ENCODE data around the gene SMYD3.
A peak's percentile ranks its signal among the peaks of the same experiment; 100 is the strongest.

SMYD3 gene

DNA sequence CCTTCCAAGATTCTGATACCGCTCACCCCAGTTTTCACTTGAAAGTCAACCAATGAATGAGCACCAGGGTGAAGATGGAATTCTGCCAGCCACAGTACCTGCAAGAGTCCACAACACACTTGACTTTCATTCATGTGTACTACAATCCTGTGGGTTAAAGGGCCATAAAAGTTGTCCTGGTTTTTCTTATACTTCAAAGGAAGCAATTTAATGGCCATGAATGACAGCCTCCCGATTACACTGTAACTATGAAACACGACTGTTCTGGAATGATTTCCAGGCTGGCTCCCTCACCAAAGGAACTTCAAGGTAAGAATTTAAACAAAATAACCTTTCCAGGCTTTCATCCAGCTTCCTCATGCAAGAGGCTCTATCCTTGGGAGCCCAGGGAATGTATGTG is 502.8 kb downstream of the SMYD3 start:
- H3K27ac ChIP-seq: no peak overlapping the region
- no peak for DNase-seq
- no peaks in the 10 kb centered on the region for H3K36me3 ChIP-seq (replicated peaks)
- H3K27me3 ChIP-seq (replicated peaks): no peaks in the 10 kb centered on the region
- in situ Hi-C loops (cut with HindIII; ENCODE audit: low pct_ligation_motif_present, low sequenced_read_pairs): no loop called here
- TF ChIP-seq CTCF (IDR thresholded peaks at IDR 0.05; ENCODE audit: low read depth, low read length, missing control alignments): no peak
- H3K4me3 ChIP-seq (ENCODE audit: low read depth, low read length): no peak overlapping the region

DNA sequence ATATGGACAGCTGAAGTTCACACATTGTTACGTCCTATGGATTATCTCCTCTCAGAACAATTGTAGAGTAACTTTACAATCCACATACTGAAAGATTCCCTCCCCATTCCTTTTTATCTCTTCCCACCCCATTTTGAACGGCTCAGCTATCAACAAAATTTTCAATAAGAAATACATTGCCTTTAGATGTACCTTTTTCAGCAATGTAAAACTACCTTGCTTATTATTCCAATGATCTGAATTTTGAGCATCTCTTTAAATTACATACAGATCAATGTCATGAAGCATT is 503.7 kb downstream of the SMYD3 start:
- no peak for TF ChIP-seq CTCF (IDR thresholded peaks at IDR 0.05; ENCODE audit: low read depth, low read length, missing control alignments)
- in situ Hi-C loops (cut with HindIII; ENCODE audit: low pct_ligation_motif_present, low sequenced_read_pairs): no loop called here
- DNase-seq: no peak

DNA sequence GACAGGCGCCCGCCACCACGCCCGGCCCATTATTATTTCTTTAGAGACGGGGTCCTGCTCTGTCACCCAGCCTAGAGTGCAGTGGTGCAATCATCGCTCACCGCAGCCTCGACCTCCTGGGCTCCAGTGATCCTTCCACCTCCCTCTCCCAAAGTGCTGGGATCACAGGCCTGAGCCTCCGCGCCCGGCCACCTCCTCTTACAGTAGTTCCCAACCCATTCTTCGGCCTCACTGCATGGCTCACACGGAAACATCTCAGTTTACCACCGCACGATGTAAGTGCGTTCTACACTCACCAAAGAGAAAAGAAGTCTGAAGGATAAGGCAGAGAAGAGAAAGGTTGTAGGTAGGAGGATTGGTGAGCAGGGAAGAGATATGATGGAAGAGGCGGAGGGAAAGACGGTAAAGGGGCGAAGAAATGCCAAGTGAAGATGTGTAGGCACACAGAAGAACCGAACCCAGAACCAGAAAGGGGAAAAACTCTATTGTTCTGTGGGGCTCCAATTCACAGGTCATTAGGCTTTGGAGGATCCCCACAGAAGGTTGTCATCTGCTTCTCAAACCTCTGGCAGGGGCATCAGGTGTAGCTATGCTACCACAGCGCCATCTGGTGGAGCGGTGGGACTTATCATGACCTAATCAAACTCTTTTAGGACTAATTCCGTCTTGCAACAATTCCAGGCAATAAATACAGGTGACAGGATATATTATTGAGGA is 504.2 kb downstream of the SMYD3 start:
- Histone ChIP-seq H3K27me3 (replicated peaks) (no peaks in the 10 kb centered on the region), H3K27ac (no peak overlapping the region), H3K36me3 (replicated peaks) (no peaks in the 10 kb centered on the region), H3K4me3 (ENCODE audit: low read depth, low read length) (no peak overlapping the region)
- DNase-seq: peak; percentile 86
- peak; percentile 89 for TF ChIP-seq CTCF (IDR thresholded peaks at IDR 0.05; ENCODE audit: low read depth, low read length, missing control alignments)
- in situ Hi-C loops (cut with HindIII; ENCODE audit: low pct_ligation_motif_present, low sequenced_read_pairs): no loop called here

More for the DNA sequence above, 503.7 kb downstream of the SMYD3 start:
- Histone ChIP-seq H3K27ac (no peak overlapping the region), H3K36me3 (replicated peaks) (no peaks in the 10 kb centered on the region), H3K4me3 (ENCODE audit: low read depth, low read length) (no peak overlapping the region), H3K27me3 (replicated peaks) (no peaks in the 10 kb centered on the region)

- H3K27ac ChIP-seq: peak overlapping the region; percentile 44
- H3K27me3 ChIP-seq (replicated peaks): no peaks in the 10 kb centered on the region
- DNase-seq: peak; percentile 43
- no peak overlapping the region for H3K4me3 ChIP-seq (ENCODE audit: low read depth, low read length)
- H3K36me3 ChIP-seq (replicated peaks): no peaks in the 10 kb centered on the region
- in situ Hi-C loops (cut with HindIII; ENCODE audit: low pct_ligation_motif_present, low sequenced_read_pairs): no loop called here
- TF ChIP-seq CTCF (IDR thresholded peaks at IDR 0.05; ENCODE audit: low read depth, low read length, missing control alignments): no peak
Measured at GRCh38 chr1:246001837-246002230, 505.2 kb downstream of the SMYD3 start.

DNA sequence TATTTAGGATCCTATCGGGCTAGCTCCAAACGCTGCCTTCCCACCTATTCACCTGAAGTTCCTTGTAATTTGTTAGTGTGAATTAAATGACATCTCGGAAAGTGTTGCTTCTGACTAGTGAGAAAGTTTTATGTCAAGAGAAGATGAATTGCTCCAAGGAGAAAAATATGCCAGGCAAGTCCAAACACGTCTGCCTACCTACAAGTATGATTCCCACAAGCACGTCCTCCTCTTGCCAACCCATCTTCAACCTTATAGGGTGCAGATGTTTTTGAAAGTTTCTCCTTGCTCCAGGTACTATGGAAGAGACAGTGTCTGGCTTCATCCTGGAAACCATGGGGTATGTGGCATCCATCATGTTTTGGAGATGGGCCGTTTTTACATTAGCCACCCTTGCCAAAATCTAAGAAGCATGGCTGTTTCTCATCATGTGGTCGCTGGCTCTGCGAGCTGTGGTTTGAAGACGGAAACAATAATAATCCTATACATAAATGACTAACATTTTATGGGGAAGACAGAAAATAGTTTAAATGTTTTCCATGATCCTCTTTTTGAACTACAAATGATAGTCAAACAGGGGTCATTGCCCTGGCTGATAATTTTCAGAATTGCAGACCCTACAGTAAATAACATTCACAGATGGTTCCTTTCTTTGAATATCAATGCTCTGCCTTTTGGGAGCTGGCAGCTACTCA is 505.8 kb downstream of the SMYD3 start:
- no peaks in the 10 kb centered on the region for H3K27me3 ChIP-seq (replicated peaks)
- H3K4me3 ChIP-seq (ENCODE audit: low read depth, low read length): no peak overlapping the region
- H3K27ac ChIP-seq: peak overlapping the region; percentile 44
- no peaks in the 10 kb centered on the region for H3K36me3 ChIP-seq (replicated peaks)
- TF ChIP-seq CTCF (IDR thresholded peaks at IDR 0.05; ENCODE audit: low read depth, low read length, missing control alignments): no peak
- in situ Hi-C loops (cut with HindIII; ENCODE audit: low pct_ligation_motif_present, low sequenced_read_pairs): no loop called here
- peak; percentile 52 for DNase-seq
